NCI-H1105 (cell line): ENCODE data around the gene MYH7B.

Source experiments
- DNase-seq: peaks from one replicate; lab custom pipeline; 2025; lab: John Stamatoyannopoulos, UW

MYH7B gene

GRCh38 chr20:34992751-34993417 is 37.2 kb downstream of the MYH7B start:
- no peak for DNase-seq

- no peak for DNase-seq
Observed at GRCh38 chr20:34993941-34994508, 38.4 kb downstream of the MYH7B start.

GRCh38 chr20:34994509-34995131 is 39.0 kb downstream of the MYH7B start:
- DNase-seq, result no peak

- DNase-seq, result no peak
Observed at GRCh38 chr20:34995192-34995591, 39.5 kb downstream of the MYH7B start.

- DNase-seq, result no peak
Observed at GRCh38 chr20:34995696-34996095, 40.0 kb downstream of the MYH7B start.

DNA sequence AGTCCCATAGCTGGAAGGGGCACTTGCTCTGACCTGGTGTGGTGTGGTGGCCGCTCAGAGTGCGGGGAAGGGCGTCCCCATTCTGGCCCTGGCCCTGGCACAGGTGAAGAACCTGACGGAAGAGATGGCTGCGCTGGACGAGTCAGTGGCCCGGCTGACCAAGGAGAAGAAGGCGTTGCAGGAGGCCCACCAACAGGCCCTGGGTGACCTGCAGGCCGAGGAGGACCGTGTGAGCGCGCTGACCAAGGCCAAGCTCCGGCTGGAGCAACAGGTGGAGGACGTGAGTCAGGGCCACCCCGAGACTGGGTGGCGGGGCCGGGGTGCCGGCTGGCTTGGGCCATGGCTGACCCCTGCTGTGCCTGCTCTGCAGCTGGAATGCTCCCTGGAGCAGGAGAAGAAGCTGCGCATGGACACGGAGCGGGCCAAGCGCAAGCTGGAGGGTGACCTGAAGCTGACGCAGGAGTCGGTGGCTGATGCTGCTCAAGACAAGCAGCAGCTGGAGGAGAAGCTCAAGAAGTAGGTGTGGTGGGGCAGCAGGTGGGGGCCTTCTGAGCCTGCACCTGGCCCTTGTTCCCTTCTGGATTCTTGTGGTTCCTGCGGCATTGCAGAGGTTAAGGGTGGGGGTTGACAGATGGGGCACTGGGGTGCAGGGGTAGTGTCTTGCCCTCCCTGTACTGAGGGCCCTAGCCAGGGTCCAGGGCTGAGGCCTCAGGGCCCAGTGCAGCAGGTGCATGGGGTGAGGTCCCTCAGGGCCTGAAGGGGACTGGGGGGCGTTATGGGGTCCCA is 40.8 kb downstream of the MYH7B start:
- no peak for DNase-seq

DNA sequence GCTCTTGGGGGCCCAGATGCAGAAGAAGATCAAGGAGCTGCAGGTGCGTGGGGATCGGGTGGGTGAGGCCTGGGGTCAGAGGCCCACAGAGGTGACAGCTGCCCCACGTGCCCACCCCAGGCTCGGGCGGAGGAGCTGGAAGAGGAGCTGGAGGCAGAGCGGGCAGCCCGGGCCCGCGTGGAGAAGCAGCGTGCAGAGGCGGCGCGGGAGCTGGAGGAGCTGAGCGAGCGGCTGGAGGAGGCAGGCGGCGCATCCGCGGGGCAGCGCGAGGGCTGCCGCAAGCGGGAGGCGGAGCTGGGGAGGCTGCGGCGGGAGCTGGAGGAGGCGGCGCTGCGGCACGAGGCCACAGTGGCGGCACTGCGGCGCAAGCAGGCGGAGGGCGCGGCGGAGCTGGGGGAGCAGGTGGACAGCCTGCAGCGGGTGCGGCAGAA is 41.5 kb downstream of the MYH7B start:
- no peak for DNase-seq

DNA sequence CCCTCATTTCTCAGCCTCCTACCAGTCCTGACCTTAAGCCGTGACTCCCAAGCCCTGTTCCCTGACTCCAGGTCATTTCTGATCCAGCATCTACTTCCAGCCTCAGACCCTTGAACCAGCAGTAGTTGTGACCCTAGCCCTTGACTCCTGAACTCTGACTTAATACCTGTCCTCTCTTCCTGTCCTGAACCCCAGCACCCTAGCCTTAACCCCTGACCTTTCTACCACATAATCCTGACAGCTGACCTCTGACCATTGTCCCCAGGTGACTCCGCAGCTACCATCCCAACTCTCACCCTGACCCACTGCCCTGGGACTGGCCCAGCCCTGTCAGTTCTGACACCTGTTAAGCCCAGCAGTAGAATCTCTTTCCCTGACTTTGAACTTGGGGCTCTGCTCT is 42.1 kb downstream of the MYH7B start:
- no peak for DNase-seq

DNA sequence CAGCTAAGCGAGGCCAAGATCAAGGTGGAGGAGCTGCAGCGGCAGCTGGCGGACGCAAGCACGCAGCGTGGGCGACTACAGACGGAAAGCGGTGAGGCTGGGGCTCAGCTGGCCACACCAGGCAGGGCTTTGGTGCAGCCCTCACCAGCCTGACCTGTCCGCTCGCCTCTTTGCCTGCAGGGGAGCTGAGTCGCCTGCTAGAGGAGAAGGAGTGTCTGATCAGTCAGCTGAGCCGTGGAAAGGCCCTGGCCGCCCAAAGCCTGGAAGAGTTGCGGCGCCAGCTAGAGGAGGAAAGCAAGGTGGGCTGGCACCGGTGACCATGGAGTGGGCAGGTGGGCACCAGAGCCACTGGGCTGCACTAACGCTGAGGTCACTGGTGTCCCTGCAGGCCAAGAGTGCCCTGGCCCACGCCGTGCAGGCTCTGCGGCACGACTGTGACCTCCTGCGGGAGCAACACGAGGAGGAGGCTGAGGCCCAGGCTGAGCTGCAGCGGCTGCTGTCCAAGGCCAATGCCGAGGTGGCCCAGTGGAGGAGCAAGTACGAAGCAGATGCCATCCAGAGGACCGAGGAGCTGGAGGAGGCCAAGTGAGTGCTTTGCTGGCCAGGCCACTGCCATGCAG is 42.8 kb downstream of the MYH7B start:
- DNase-seq, result no peak

DNA sequence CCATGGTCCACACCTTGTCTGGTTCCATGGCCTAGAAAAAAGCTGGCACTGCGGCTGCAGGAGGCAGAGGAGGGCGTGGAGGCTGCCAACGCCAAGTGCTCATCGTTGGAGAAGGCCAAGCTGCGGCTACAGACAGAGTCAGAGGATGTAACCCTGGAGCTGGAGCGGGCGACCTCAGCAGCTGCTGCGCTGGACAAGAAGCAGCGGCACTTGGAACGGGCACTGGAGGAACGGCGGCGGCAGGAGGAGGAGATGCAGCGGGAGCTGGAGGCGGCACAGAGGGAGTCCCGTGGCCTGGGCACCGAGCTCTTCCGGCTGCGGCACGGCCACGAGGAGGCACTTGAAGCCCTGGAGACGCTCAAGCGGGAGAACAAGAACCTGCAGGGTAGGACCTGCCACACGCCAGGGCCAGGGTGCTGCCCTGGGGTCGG is 43.4 kb downstream of the MYH7B start:
- DNase-seq, result no peak

- no peak for DNase-seq
Observed at GRCh38 chr20:34999782-35000181, 44.1 kb downstream of the MYH7B start.

DNA sequence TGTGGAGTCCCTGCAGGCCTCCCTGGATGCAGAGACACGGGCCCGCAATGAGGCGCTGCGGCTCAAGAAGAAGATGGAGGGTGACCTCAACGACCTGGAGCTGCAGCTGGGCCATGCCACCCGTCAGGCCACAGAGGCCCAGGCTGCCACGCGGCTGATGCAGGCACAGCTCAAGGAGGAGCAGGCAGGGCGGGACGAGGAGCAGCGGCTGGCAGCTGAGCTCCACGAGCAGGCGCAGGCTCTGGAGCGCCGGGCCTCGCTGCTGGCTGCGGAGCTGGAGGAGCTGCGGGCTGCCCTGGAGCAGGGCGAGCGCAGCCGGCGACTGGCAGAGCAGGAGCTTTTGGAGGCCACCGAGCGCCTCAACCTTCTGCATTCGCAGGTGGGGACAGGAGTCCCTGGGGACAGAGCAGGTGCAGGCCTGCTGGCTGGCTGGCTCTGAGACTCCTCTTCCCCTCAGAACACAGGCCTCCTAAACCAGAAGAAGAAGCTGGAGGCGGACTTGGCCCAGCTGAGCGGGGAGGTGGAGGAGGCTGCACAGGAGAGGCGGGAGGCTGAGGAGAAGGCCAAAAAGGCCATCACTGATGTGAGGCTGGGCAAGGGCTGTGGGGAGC is 44.7 kb downstream of the MYH7B start:
- DNase-seq, result no peak

GRCh38 chr20:35000922-35001595 is 45.4 kb downstream of the MYH7B start:
- DNase-seq, result no peak

- DNase-seq, result no peak
Observed at GRCh38 chr20:35001596-35002362, 46.1 kb downstream of the MYH7B start.

- no peak for DNase-seq
Observed at GRCh38 chr20:35002426-35003210, 47.0 kb downstream of the MYH7B start.

- DNase-seq, result no peak
Observed at GRCh38 chr20:35003211-35004031, 47.8 kb downstream of the MYH7B start.

- no peak for DNase-seq
Observed at GRCh38 chr20:35004051-35004725, 48.5 kb downstream of the MYH7B start.

DNA sequence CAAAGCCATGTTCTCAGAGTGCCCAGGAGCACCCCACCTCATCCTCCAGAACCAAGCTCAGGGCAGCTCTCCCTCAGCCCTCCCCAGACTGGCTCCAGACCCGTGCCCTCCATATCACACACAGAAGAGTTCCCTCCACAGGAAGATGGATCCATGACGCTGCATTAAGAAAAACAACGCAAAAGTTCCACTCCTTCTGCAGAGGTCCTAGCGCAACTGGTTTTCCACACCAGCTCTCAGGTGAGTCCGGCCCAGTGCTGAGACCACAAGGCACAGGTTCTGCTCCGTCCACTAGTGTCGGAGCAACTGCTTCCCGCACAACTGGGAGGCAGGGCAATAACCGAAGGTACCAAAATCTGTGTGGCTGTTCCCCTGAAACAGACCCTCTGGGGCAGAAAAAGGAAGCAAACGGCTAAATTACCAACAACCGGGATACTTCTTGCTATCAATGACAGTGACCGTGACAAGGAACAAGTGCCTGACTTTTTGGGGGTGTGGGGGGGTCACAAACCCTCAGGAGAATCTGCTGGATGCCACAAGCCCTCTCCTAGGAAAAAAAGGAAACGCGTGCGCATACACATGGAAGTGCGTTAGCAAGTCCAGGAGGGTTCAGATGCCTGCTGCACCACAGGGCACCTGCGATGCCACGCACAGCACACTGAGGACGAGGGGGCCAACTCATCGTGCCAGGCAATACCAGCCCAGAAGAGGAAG is 49.2 kb downstream of the MYH7B start:
- no peak for DNase-seq
